HG03354 (cell line): ENCODE measurements around the gene LSM4.

Source experiments
- ATAC-seq: cut with Tn5 transposase; IDR thresholded peaks from one replicate; pipeline ENCODE4 v1.9.1; 2021; ENCODE audit warnings: mild to moderate bottlenecking; ENCODE audit not compliant: unreplicated experiment, poor library complexity, severe bottlenecking

LSM4 gene

GRCh38 chr19:18262144-18262543 is 60.7 kb downstream of the LSM4 start:
- no peak for ATAC-seq

DNA sequence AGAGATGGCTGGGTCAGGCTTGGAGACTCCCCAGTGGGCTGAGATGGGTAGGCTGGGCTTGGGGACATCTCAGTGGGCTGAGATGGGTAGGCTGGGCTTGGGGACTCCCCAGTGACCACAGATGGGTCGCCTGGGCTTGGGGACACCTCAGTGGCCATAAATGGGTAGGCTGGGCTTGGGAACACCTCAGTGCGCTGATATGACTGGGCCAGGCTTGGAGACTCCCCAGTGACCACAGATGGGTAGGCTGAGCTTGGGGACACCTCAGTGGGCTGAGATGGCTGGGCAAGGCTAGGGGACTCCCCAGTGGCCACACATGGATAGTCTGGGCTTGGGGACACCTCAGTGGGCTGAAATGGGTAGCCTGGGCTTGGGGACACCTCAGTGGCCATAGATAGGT is 61.4 kb downstream of the LSM4 start:
- ATAC-seq, result no peak

DNA sequence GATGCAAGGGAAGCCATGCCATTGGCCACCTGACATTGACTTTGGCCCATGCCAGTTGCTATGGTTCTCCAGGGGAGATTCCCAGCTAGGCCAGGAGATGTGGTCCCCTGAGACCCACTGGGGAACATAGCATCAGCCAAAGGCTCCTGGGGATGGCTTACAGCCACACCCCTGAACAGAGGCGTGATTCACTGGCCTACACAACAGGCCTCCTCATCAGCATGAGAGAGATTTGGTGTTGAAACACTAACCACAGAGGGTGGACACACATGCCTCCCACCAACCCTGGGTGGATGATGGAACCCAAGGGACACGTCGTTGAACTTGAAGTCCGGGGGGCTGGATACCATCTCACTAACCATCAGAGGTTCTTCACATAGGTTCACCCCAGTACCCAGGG is 63.0 kb downstream of the LSM4 start:
- ATAC-seq, result no peak

DNA sequence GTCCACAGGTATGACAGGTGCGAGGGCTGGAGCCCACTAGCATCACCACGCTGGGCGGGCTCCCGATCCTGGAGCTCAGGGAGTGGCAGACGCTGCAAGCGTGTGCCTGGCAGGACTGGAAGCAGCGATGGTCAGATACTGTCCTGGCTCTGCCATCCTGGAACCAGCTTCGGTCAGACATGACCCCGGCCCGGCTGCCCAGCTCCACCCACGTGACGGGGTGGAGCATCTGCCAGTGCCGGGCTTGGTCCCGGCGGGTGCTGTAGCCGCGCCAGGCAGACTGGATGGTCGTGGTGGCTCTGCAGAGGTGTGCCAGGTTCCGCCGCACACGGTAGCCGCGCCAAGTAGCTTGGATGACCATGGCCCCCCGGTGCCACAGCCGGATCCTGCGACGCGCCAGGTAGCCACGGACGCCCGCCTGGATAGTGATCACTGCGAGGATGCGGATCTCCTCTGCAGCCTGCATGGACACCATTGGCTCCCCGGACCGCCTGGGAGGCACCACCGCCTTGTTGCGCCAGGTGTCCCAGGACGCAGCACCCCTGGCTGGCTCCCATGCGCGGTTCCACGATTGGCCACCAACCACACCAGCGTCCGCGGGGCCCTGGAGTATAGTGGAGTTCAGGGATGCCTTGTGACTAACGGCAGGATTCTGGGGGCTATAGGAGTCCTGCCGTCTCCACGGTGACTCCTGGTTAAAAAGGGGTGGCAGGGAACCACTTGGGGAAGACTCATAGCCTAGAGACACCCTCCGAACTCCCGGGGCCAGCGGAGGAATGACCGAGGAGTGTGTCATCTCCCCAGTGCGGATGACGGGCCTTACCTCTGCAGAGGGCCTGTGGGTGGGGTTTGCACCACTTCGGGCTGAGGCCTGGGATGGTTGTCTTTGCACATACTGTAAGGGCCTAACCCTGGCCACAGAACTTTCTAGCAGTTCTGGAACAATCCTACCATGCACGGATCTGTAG is 65.1 kb downstream of the LSM4 start:
- ATAC-seq, result no peak
